ENCODE data around the gene STK10. TPM values are rescaled to one million over a fixed set of nuclear protein-coding genes. Genes with fewer than 3 reads are reported as not detected.
"Not testable (repeated sequence)": the region's sequence is repeated elsewhere in the genome, so short reads cannot be mapped to it uniquely, and the experiment has no call there.

The STK10 gene
- total RNA-seq, 1 donor, result 27.1 TPM

DNA sequence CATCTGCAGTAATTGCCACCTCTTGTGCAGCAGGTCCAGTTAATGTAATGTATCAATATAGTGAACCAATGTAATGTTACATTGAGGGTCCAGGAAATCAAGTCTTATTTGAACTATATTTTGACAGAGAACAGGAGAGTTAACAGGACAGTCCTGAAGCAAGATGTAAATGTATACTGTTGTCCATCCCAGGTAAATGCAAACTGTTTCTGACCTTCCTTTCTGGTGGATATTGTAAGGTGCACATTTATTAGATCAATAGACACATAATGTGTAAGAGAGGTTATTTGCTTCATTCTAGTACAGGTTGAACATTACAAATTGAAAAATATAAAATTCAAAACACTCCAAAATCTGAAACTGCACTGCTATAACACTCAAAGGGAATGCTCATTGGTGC lies 158.1 kb downstream of the STK10 start:
- Histone ChIP-seq H3K4me1 (ENCODE audit: insufficient read depth, low read length) (no peaks in the 10 kb centered on the region), H3K79me2 (ENCODE audit: insufficient read depth, low read length) (no peaks in the 10 kb centered on the region), H2AFZ (ENCODE audit: low read length) (no peak overlapping the region), H3K4me2 (ENCODE audit: insufficient read depth, low read length) (no peak overlapping the region), H3K27ac (ENCODE audit: low read depth, low read length) (no peak overlapping the region), H3K36me3 (ENCODE audit: insufficient read depth, low read length) (no peaks in the 10 kb centered on the region), H4K20me1 (ENCODE audit: insufficient read depth, low read length) (no peaks in the 10 kb centered on the region), H3K9me3 (ENCODE audit: low read depth, low read length) (no peaks in the 10 kb centered on the region), H3K27me3 (ENCODE audit: insufficient read depth, low read length) (no peaks in the 10 kb centered on the region), H3K4me3 (ENCODE audit: insufficient read depth, low read length) (no peak overlapping the region)
- TF ChIP-seq CTCF (IDR thresholded peaks at IDR 0.05; ENCODE audit: extremely low read depth, low read depth, low read length), result no peak
- DNase-seq (ENCODE audit: insufficient read length, low spot score, missing footprints), result peak; percentile 32

DNA sequence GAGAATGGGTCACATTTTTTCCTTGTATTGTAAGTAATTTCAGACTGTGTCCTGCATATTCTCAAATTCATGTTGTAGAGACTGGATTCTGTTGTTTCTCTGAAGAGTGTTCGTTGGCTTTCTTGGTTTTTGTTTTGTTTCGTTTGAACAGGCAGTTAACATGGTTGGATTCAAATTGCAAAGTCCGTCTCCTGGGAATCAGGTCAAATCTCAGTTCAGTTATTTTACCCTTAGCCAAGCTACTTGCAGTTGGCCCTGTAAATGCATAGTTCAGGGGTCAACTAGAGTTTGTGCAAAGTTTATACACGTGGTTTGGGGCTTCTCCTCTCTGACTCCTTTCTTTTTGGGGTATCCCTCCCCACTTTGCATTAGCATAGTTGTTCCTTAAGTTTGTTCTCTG lies 159.9 kb downstream of the STK10 start:
- Histone ChIP-seq H3K27ac (ENCODE audit: low read depth, low read length) (no peak overlapping the region), H3K27me3 (ENCODE audit: insufficient read depth, low read length) (no peaks in the 10 kb centered on the region), H3K79me2 (ENCODE audit: insufficient read depth, low read length) (no peaks in the 10 kb centered on the region), H4K20me1 (ENCODE audit: insufficient read depth, low read length) (no peaks in the 10 kb centered on the region), H2AFZ (ENCODE audit: low read length) (no peak overlapping the region), H3K4me1 (ENCODE audit: insufficient read depth, low read length) (no peaks in the 10 kb centered on the region), H3K4me3 (ENCODE audit: insufficient read depth, low read length) (no peak overlapping the region), H3K4me2 (ENCODE audit: insufficient read depth, low read length) (no peak overlapping the region), H3K36me3 (ENCODE audit: insufficient read depth, low read length) (no peaks in the 10 kb centered on the region), H3K9me3 (ENCODE audit: low read depth, low read length) (no peaks in the 10 kb centered on the region)
- no peak for TF ChIP-seq CTCF (IDR thresholded peaks at IDR 0.05; ENCODE audit: extremely low read depth, low read depth, low read length)
- no peak for DNase-seq (ENCODE audit: insufficient read length, low spot score, missing footprints)

DNA sequence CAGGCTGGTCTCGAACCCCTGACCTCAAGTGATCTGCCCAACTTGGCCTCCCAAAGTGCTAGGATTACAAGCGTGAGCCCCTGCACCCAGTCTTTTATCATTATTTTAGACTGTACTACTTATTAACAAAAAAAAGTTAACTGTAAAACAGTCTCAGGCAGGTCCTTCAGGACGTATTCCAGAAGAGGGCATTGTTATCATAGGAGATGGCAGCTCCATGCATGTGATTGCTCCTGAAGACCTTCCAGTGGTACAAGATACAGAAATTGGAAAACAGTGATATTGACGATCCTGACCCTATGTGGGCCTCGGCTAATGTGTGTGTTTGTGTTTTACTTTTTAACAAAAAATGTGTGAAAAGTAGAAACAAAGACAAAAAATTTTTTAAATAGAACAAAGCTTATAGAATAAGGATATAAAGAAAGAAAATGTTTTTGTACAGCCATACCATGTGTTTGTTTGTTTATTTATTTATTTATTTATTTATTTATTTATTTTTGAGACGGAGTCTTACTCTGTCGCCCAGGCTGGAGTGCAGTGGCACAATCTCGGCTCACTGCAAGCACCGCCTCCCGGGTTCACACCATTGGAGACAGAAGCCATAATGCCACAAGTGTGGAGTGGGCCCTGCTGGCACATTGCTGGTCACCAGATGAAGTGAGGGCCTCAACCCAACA lies 167.8 kb downstream of the STK10 start:
- not testable (repeated sequence) for H4K20me1 ChIP-seq (ENCODE audit: insufficient read depth, low read length); H3K4me1 ChIP-seq (ENCODE audit: insufficient read depth, low read length); H3K4me3 ChIP-seq (ENCODE audit: insufficient read depth, low read length); H3K27me3 ChIP-seq (ENCODE audit: insufficient read depth, low read length); H3K79me2 ChIP-seq (ENCODE audit: insufficient read depth, low read length); H3K27ac ChIP-seq (ENCODE audit: low read depth, low read length); H3K4me2 ChIP-seq (ENCODE audit: insufficient read depth, low read length); H3K36me3 ChIP-seq (ENCODE audit: insufficient read depth, low read length); DNase-seq (ENCODE audit: insufficient read length, low spot score, missing footprints); H3K9me3 ChIP-seq (ENCODE audit: low read depth, low read length); H2AFZ ChIP-seq (ENCODE audit: low read length)
- peak; percentile 10 for TF ChIP-seq CTCF (IDR thresholded peaks at IDR 0.05; ENCODE audit: extremely low read depth, low read depth, low read length)

DNA sequence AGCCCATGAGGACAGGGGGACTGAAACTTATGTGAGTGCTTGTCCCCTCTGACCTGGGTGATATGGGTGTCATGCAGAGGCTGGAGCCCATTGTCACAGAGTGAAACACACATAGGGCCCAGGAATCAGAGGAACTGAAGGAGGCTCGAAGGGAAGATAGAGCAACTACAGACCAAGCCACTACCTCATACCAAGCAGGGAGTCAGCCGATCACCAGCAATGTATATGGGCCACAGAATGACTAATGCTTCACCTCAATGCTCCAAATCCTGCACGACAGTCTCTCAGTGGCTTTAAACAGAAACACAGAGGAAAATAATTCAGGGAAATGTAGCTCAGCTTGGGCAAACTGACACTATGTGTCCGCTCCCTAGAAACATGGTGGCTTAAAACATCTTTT lies 172.7 kb downstream of the STK10 start:
- no peaks in the 10 kb centered on the region for H4K20me1 ChIP-seq (ENCODE audit: insufficient read depth, low read length)
- H3K27ac ChIP-seq (ENCODE audit: low read depth, low read length), result no peak overlapping the region
- no peak overlapping the region for H2AFZ ChIP-seq (ENCODE audit: low read length)
- no peak overlapping the region for H3K4me2 ChIP-seq (ENCODE audit: insufficient read depth, low read length)
- no peaks in the 10 kb centered on the region for H3K27me3 ChIP-seq (ENCODE audit: insufficient read depth, low read length)
- H3K9me3 ChIP-seq (ENCODE audit: low read depth, low read length), result no peaks in the 10 kb centered on the region
- no peaks in the 10 kb centered on the region for H3K79me2 ChIP-seq (ENCODE audit: insufficient read depth, low read length)
- H3K36me3 ChIP-seq (ENCODE audit: insufficient read depth, low read length), result no peaks in the 10 kb centered on the region
- no peak overlapping the region for H3K4me3 ChIP-seq (ENCODE audit: insufficient read depth, low read length)
- DNase-seq (ENCODE audit: insufficient read length, low spot score, missing footprints), result no peak
- no peak for TF ChIP-seq CTCF (IDR thresholded peaks at IDR 0.05; ENCODE audit: extremely low read depth, low read depth, low read length)
- H3K4me1 ChIP-seq (ENCODE audit: insufficient read depth, low read length), result no peaks in the 10 kb centered on the region
